K562 (cell line): ENCODE results near the gene ADARB2.

ENCODE experiments used
- GATA2 ChIP-seq: sonication (generic); formaldehyde crosslinking; IDR thresholded peaks from 2 replicates; pipeline ENCODE4 v1.4.0; 2020; ENCODE audit warnings: mild to moderate bottlenecking, missing genetic modification reagents
- PATZ1 ChIP-seq: fragments of 250-450 bp; sonication (Bioruptor Pico); IDR thresholded peaks from 2 replicates; pipeline ENCODE4 v1.5.0; 2020; ENCODE audit warnings: mild to moderate bottlenecking, borderline replicate concordance
- PBX2 ChIP-seq, 2 experiments: IDR thresholded peaks in 1 of 2; conservative IDR thresholded peaks in 1 of 2; 2 replicates each; pipeline ENCODE4 v1.6.1; 2016; ENCODE audit warnings: low read depth in 2 of 2, mild to moderate bottlenecking in 1 of 2, missing compliant biosample characterization in 1 of 2, missing genetic modification characterization in 1 of 2, moderate library complexity in 1 of 2
- ZNF146 ChIP-seq: IDR thresholded peaks from one replicate; pipeline ENCODE4 v1.6.1; 2018; ENCODE audit warnings: missing compliant biosample characterization; ENCODE audit not compliant: unreplicated experiment
- TF ChIP-seq, protein P1 (sequence below): sonication (generic); formaldehyde crosslinking; IDR thresholded peaks from 2 replicates; pipeline ENCODE4 v1.8.0; 2022; ENCODE audit warnings: mild to moderate bottlenecking, missing genetic modification reagents
- TF ChIP-seq, protein P2 (sequence below), 2 experiments: fragments of 450-650 bp in 1 of 2; IDR thresholded peaks; 2 replicates each; pipeline ENCODE4 v1.6.1; 2011 to 2017; ENCODE audit warnings: low read depth in 2 of 2, antibody characterized with exemption in 1 of 2, borderline replicate concordance in 1 of 2, low read length in 1 of 2, mild to moderate bottlenecking in 1 of 2, mixed read lengths in 1 of 2; ENCODE audit not compliant: control insufficient read depth in 1 of 2

DNA sequence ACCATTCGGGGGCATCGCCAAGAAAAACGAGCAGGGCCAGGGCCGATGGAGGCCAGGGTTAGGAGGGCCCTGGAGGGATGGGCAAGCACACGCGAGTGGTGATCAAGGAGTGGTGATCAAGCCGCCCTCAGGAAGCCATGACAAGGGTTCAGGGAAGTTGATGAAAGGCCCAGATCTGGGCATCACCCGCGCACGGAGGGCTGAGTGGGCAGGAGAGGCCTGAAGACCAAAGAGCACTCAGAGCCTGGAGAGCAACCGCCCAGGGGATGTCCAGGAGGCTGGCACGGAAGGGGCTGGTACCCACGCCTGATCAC, 566.5 kb downstream of the ADARB2 start:
- TF ChIP-seq ZNF146 (CRISPR knock-in tag) (no peak), PATZ1 (no peak), PBX2 (CRISPR knock-in tag; IDR thresholded peaks at IDR 0.05; ENCODE audit: low read depth) (no peak), PBX2 (tag; conservative IDR thresholded peaks at IDR 0.05; ENCODE audit: low read depth) (no peak), GATA2 (no peak)
- TF ChIP-seq, protein P1, sequence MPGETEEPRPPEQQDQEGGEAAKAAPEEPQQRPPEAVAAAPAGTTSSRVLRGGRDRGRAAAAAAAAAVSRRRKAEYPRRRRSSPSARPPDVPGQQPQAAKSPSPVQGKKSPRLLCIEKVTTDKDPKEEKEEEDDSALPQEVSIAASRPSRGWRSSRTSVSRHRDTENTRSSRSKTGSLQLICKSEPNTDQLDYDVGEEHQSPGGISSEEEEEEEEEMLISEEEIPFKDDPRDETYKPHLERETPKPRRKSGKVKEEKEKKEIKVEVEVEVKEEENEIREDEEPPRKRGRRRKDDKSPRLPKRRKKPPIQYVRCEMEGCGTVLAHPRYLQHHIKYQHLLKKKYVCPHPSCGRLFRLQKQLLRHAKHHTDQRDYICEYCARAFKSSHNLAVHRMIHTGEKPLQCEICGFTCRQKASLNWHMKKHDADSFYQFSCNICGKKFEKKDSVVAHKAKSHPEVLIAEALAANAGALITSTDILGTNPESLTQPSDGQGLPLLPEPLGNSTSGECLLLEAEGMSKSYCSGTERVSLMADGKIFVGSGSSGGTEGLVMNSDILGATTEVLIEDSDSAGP, result no peak
- TF ChIP-seq, protein P2, sequence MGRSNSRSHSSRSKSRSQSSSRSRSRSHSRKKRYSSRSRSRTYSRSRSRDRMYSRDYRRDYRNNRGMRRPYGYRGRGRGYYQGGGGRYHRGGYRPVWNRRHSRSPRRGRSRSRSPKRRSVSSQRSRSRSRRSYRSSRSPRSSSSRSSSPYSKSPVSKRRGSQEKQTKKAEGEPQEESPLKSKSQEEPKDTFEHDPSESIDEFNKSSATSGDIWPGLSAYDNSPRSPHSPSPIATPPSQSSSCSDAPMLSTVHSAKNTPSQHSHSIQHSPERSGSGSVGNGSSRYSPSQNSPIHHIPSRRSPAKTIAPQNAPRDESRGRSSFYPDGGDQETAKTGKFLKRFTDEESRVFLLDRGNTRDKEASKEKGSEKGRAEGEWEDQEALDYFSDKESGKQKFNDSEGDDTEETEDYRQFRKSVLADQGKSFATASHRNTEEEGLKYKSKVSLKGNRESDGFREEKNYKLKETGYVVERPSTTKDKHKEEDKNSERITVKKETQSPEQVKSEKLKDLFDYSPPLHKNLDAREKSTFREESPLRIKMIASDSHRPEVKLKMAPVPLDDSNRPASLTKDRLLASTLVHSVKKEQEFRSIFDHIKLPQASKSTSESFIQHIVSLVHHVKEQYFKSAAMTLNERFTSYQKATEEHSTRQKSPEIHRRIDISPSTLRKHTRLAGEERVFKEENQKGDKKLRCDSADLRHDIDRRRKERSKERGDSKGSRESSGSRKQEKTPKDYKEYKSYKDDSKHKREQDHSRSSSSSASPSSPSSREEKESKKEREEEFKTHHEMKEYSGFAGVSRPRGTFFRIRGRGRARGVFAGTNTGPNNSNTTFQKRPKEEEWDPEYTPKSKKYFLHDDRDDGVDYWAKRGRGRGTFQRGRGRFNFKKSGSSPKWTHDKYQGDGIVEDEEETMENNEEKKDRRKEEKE (IDR thresholded peaks at IDR 0.05; ENCODE audit: borderline replicate concordance in 1 of 2, control insufficient read depth in 1 of 2, low read depth in 2 of 2, low read length in 1 of 2), result no peak
